Trophoblast cell (in vitro differentiated cells and primary cell): ENCODE results near the gene SUSD6.

Experiments
- DNase-seq, 2 donors: peaks; one replicate each; pipeline ENCODE4 v3.0.0-alpha.2; 2016
- H2AFZ ChIP-seq: 2 replicates; pipeline ENCODE4 v1.6.1; 2013; ENCODE audit warnings: low read length, moderate library complexity, mild to moderate bottlenecking; ENCODE audit not compliant: insufficient read depth, poor library complexity
- H2AK5ac ChIP-seq: 2 replicates; pipeline ENCODE4 v1.6.1; 2013; ENCODE audit warnings: mild to moderate bottlenecking, low read length
- H2BK120ac ChIP-seq: 2 replicates; pipeline ENCODE4 v1.6.1; 2013; ENCODE audit warnings: low read length, mild to moderate bottlenecking, moderate library complexity; ENCODE audit not compliant: insufficient read depth, poor library complexity
- H2BK12ac ChIP-seq: 2 replicates; pipeline ENCODE4 v1.6.1; 2013; ENCODE audit warnings: mild to moderate bottlenecking, low read length, moderate library complexity
- H2BK5ac ChIP-seq: 2 replicates; pipeline ENCODE4 v1.6.1; 2013; ENCODE audit warnings: low read length, low read depth, moderate library complexity, mild to moderate bottlenecking; ENCODE audit not compliant: poor library complexity
- H3K14ac ChIP-seq: 2 replicates; pipeline ENCODE4 v1.6.1; 2013; ENCODE audit warnings: mild to moderate bottlenecking, low read length
- H3K18ac ChIP-seq: 2 replicates; pipeline ENCODE4 v1.6.1; 2013; ENCODE audit warnings: mild to moderate bottlenecking, low read length
- H3K23ac ChIP-seq: 2 replicates; pipeline ENCODE4 v1.6.1; 2013; ENCODE audit warnings: low read length
- H3K27ac ChIP-seq: 2 replicates; pipeline ENCODE4 v1.5.1; 2013; ENCODE audit warnings: low read depth, mild to moderate bottlenecking, inconsistent platforms, low read length, moderate library complexity
- H3K27me3 ChIP-seq: 2 replicates; pipeline ENCODE4 v1.6.1; 2013; ENCODE audit warnings: inconsistent platforms, mild to moderate bottlenecking, low read length, moderate library complexity; ENCODE audit not compliant: insufficient read depth
- H3K36me3 ChIP-seq, 2 experiments: 1 replicate in 1 of 2; 2 replicates in 1 of 2; pipeline ENCODE4 v1.6.1; 2013; ENCODE audit warnings: low read length in 2 of 2, mild to moderate bottlenecking in 2 of 2, moderate library complexity in 1 of 2; ENCODE audit not compliant: insufficient read depth in 2 of 2, control insufficient read depth in 1 of 2
- H3K4ac ChIP-seq: 2 replicates; pipeline ENCODE4 v1.6.1; 2013; ENCODE audit warnings: low read depth, mild to moderate bottlenecking, low read length, moderate library complexity
- H3K4me1 ChIP-seq, 2 experiments: 1 replicate in 1 of 2; 2 replicates in 1 of 2; pipeline ENCODE4 v1.6.1; 2013; ENCODE audit warnings: low read length in 2 of 2, mild to moderate bottlenecking in 2 of 2, moderate library complexity in 1 of 2; ENCODE audit not compliant: insufficient read depth in 2 of 2, control insufficient read depth in 1 of 2
- H3K4me2 ChIP-seq: 2 replicates; pipeline ENCODE4 v1.6.1; 2013; ENCODE audit warnings: inconsistent platforms, mild to moderate bottlenecking, low read length, moderate library complexity
- H3K4me3 ChIP-seq: 2 replicates; pipeline ENCODE4 v1.5.1; 2013; ENCODE audit warnings: mild to moderate bottlenecking, low read depth, low read length, inconsistent platforms
- H3K79me1 ChIP-seq: one replicate; pipeline ENCODE4 v1.6.1; 2013; ENCODE audit warnings: low read length
- H3K79me2 ChIP-seq: 2 replicates; pipeline ENCODE4 v1.6.1; 2013; ENCODE audit warnings: low read length, mild to moderate bottlenecking; ENCODE audit not compliant: control insufficient read depth, insufficient read depth, poor library complexity
- H3K9ac ChIP-seq: 2 replicates; pipeline ENCODE4 v1.6.1; 2013; ENCODE audit warnings: mild to moderate bottlenecking, low read length
- H3K9me3 ChIP-seq: 2 replicates; pipeline ENCODE4 v1.6.1; 2013; ENCODE audit warnings: low read depth, mild to moderate bottlenecking, control low read depth, inconsistent platforms, low read length; ENCODE audit not compliant: insufficient read depth
- H4K12ac ChIP-seq: 2 replicates; pipeline ENCODE4 v1.6.1; 2013; ENCODE audit warnings: low read depth, mild to moderate bottlenecking, low read length, moderate library complexity
- H4K8ac ChIP-seq: 2 replicates; pipeline ENCODE4 v1.6.1; 2013; ENCODE audit warnings: low read depth, mild to moderate bottlenecking, low read length, moderate library complexity
- H4K91ac ChIP-seq: one replicate; pipeline ENCODE4 v1.6.1; 2013; ENCODE audit warnings: low read depth, mild to moderate bottlenecking, low read length, moderate library complexity
- whole genome bisulfite sequencing: extraction: QIAGEN DNeasy Blood & Tissue Kit; methylation state at CpG from one replicate; pipeline ENCODE4 v1.1.7; 2013; ENCODE audit warnings: missing lambda C conversion rate; ENCODE audit not compliant: insufficient read length, insufficient coverage; ENCODE audit errors: extremely low coverage; 5-methylcytosine and 5-hydroxymethylcytosine counted together

The SUSD6 gene

DNA sequence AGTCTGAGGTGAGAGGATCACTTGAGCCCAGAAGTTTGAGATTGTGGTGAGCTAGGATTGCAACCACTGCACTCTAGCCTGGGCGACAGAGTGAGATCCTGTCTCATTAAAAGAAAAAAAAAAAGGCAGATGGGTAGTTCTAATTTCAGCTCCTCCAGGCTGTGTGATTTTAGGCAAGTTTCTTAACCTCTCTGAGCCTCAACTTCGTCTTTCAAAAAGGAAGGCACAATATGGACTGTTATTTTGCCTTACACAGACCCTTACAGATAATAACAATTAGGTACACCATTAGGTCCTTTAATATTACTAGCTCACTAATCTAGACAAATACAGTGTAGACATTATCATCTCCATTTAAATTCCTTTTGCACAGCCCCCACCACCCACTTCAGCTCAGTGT, 31.9 kb upstream of the SUSD6 start:
- no peak overlapping the region for H3K9ac ChIP-seq
- no peaks in the 10 kb centered on the region for H3K9me3 ChIP-seq
- no peak for DNase-seq
- no peak overlapping the region for H4K91ac ChIP-seq
- no peak overlapping the region for H2BK5ac ChIP-seq
- no peak overlapping the region for H3K14ac ChIP-seq
- H2BK12ac ChIP-seq = no peak overlapping the region
- H3K27me3 ChIP-seq = peaks cover 1% of the 10 kb centered on the region
- no peak overlapping the region for H2BK120ac ChIP-seq
- H2AK5ac ChIP-seq = no peak overlapping the region
- no peaks in the 10 kb centered on the region for H3K79me1 ChIP-seq
- H3K27ac ChIP-seq = no peak overlapping the region
- no peaks in the 10 kb centered on the region for H3K79me2 ChIP-seq
- no peak overlapping the region for H3K4ac ChIP-seq
- H4K8ac ChIP-seq = no peak overlapping the region
- H3K4me2 ChIP-seq = no peak overlapping the region
- H3K23ac ChIP-seq = no peak overlapping the region
- no peak overlapping the region for H4K12ac ChIP-seq
- H3K4me3 ChIP-seq = no peak overlapping the region
- H2AFZ ChIP-seq = no peak overlapping the region
- no CpG with 5 or more reads among the region's 2 CpGs for WGBS
- peaks cover 1% of the 10 kb centered on the region in 2 experiments for H3K4me1 ChIP-seq
- H3K18ac ChIP-seq = no peak overlapping the region
- no peaks in the 10 kb centered on the region for H3K36me3 ChIP-seq

DNA sequence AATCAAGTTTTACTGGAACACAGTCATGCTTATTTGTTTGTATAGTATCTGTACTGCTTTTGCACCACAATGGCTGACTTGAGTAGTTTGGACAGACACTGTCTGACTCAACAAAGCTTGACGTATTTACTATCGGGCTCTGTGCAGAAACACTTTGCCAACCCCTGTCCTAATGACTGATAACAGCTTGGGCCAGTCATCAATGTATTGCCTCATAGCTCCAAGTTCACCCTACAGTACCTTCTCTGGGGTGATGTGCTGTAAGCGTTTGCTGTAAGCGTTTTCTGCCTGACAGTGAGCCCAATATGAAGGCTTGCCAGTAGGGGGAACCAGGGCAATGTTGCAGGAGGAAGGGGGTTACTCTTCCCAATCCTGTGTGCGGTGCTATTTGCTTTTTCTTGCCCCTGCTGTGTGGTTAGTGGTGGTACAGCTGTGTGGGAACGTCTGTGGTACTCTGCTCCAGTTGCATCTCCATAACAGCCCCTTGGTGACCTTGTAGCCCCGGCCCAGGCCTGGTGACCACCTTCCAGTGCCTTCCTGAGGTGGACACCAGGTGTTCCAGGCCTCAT, 31.3 kb upstream of the SUSD6 start:
- Histone ChIP-seq H4K8ac (no peak overlapping the region), H3K4me3 (no peak overlapping the region), H3K79me1 (no peaks in the 10 kb centered on the region), H3K36me3 (no peaks in the 10 kb centered on the region), H2BK5ac (no peak overlapping the region), H3K4me1 (no peaks in the 10 kb centered on the region), H4K91ac (no peak overlapping the region), H2BK120ac (no peak overlapping the region), H3K4ac (no peak overlapping the region), H2BK12ac (no peak overlapping the region), H3K14ac (no peak overlapping the region), H3K27me3 (no peaks in the 10 kb centered on the region), H3K27ac (no peak overlapping the region), H3K9me3 (no peaks in the 10 kb centered on the region), H3K18ac (no peak overlapping the region), H4K12ac (no peak overlapping the region), H3K23ac (no peak overlapping the region), H2AK5ac (no peak overlapping the region), H2AFZ (no peak overlapping the region), H3K9ac (no peak overlapping the region), H3K79me2 (no peaks in the 10 kb centered on the region), H3K4me2 (no peak overlapping the region)
- no CpG with 5 or more reads among the region's 7 CpGs for WGBS
- DNase-seq = peak in 1 of 2 donors; percentile 7

GRCh38 chr14:69581316-69581935, 30.0 kb upstream of the SUSD6 start:
- no peak overlapping the region for H4K8ac ChIP-seq
- no peaks in the 10 kb centered on the region for H3K4me1 ChIP-seq
- WGBS = no CpG with 5 or more reads among the region's 7 CpGs
- no peaks in the 10 kb centered on the region for H3K27me3 ChIP-seq
- no peak overlapping the region for H3K4ac ChIP-seq
- H3K79me2 ChIP-seq = no peaks in the 10 kb centered on the region
- no peak overlapping the region for H2BK12ac ChIP-seq
- H3K79me1 ChIP-seq = no peaks in the 10 kb centered on the region
- H2BK5ac ChIP-seq = no peak overlapping the region
- H3K9me3 ChIP-seq = no peaks in the 10 kb centered on the region
- no peak overlapping the region for H3K23ac ChIP-seq
- no peak overlapping the region for H3K14ac ChIP-seq
- no peak overlapping the region for H3K27ac ChIP-seq
- H4K91ac ChIP-seq = no peak overlapping the region
- H3K4me2 ChIP-seq = no peak overlapping the region
- H3K4me3 ChIP-seq = no peak overlapping the region
- no peak overlapping the region for H4K12ac ChIP-seq
- no peak overlapping the region for H2AFZ ChIP-seq
- H3K36me3 ChIP-seq = no peaks in the 10 kb centered on the region
- no peak for DNase-seq
- no peak overlapping the region for H2BK120ac ChIP-seq
- H2AK5ac ChIP-seq = no peak overlapping the region
- H3K9ac ChIP-seq = no peak overlapping the region
- H3K18ac ChIP-seq = no peak overlapping the region

DNA sequence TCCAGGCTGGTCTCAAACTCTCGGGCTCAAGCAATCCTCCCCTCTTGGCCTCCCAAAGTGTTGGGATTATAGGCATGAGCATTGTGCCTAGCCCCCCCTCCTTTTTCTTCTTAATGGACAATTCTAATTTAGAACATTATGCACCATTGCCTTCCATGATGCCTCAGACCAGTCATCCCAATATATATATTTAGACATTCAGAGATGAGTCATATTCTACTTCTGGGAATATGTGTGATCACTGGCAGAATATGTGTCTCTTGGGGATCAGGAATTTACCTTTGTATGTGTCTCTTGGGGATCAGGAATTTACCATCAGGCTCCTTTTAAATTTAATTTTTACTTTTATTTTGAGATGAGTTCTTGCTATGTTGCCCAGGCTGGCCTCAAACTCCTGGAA, 29.2 kb upstream of the SUSD6 start:
- Histone ChIP-seq H3K27ac (no peak overlapping the region), H3K4me1 (no peaks in the 10 kb centered on the region), H3K79me1 (no peaks in the 10 kb centered on the region), H3K23ac (no peak overlapping the region), H3K18ac (no peak overlapping the region), H4K8ac (no peak overlapping the region), H2BK120ac (no peak overlapping the region), H3K9ac (no peak overlapping the region), H3K36me3 (no peaks in the 10 kb centered on the region), H3K27me3 (no peaks in the 10 kb centered on the region), H4K12ac (no peak overlapping the region), H3K4ac (no peak overlapping the region), H3K79me2 (no peaks in the 10 kb centered on the region), H3K14ac (no peak overlapping the region), H2BK5ac (no peak overlapping the region), H2AK5ac (no peak overlapping the region), H2BK12ac (no peak overlapping the region), H3K4me2 (no peak overlapping the region), H2AFZ (no peak overlapping the region), H3K4me3 (no peak overlapping the region), H4K91ac (no peak overlapping the region), H3K9me3 (no peaks in the 10 kb centered on the region)
- WGBS = no CpG with 5 or more reads among the region's 1 CpG
- no peak for DNase-seq
